Measurements from ENCODE around the gene RAPGEF3.

RAPGEF3 gene

GRCh38 chr12:47705566-47706425 lies 52.9 kb downstream of the RAPGEF3 start, which contains the start of gene RPAP3:
Gene RPAP3 (minus strand): TSS chr12:47706030. CDS start chr12:47702840, 3,190 bp downstream.
- H3K4me3 ChIP-seq (ENCODE audit: extremely low read depth, insufficient read depth, low read length, poor library complexity, severe bottlenecking), result peak within 1 kb of the TSS; percentile 62
- H3K9me3 ChIP-seq (ENCODE audit: control insufficient read depth, low read length), result no peaks in the 10 kb centered on the region
- peaks cover 20% of the 10 kb centered on the region for H3K36me3 ChIP-seq (ENCODE audit: control insufficient read depth, insufficient read depth, low read length)
- WGBS, 2 experiments (ENCODE audit: insufficient coverage in 2 of 2), result 0% methylated on average over 52 to 55 of the region's 66 CpGs
- no peaks in the 10 kb centered on the region for H3K4me1 ChIP-seq (ENCODE audit: control insufficient read depth, insufficient read depth, low read length, poor library complexity, severe bottlenecking)
- H3K27ac ChIP-seq (ENCODE audit: low read depth, low read length, severe bottlenecking), result peak within 1 kb of the TSS; percentile 84

GRCh38 chr12:47705229-47705565 lies 53.5 kb downstream of the RAPGEF3 start:
- peak overlapping the region; percentile 84 for H3K27ac ChIP-seq (ENCODE audit: low read depth, low read length, severe bottlenecking)
- H3K4me1 ChIP-seq (ENCODE audit: control insufficient read depth, insufficient read depth, low read length, poor library complexity, severe bottlenecking), result no peaks in the 10 kb centered on the region
- H3K36me3 ChIP-seq (ENCODE audit: control insufficient read depth, insufficient read depth, low read length), result peaks cover 25% of the 10 kb centered on the region
- 6 to 9% methylated on average over 7 to 8 of the region's 9 CpGs for WGBS, 2 experiments (ENCODE audit: insufficient coverage in 2 of 2)
- H3K4me3 ChIP-seq (ENCODE audit: extremely low read depth, insufficient read depth, low read length, poor library complexity, severe bottlenecking), result peak overlapping the region; percentile 62
- no peaks in the 10 kb centered on the region for H3K9me3 ChIP-seq (ENCODE audit: control insufficient read depth, low read length)

- WGBS, 2 experiments (ENCODE audit: insufficient coverage in 2 of 2), result 94 to 95% methylated on average over 6 to 7 of the region's 9 CpGs
- H3K4me1 ChIP-seq (ENCODE audit: control insufficient read depth, insufficient read depth, low read length, poor library complexity, severe bottlenecking), result no peaks in the 10 kb centered on the region
- no peaks in the 10 kb centered on the region for H3K9me3 ChIP-seq (ENCODE audit: control insufficient read depth, low read length)
- peaks cover 30% of the 10 kb centered on the region for H3K36me3 ChIP-seq (ENCODE audit: control insufficient read depth, insufficient read depth, low read length)
- no peak overlapping the region for H3K27ac ChIP-seq (ENCODE audit: low read depth, low read length, severe bottlenecking)
- peak overlapping the region; percentile 62 for H3K4me3 ChIP-seq (ENCODE audit: extremely low read depth, insufficient read depth, low read length, poor library complexity, severe bottlenecking)
Observed at GRCh38 chr12:47704719-47705118, 54.0 kb downstream of the RAPGEF3 start.

- 100% methylated on average over 1 of the region's 2 CpGs; no CpG with 5 or more reads in 1 of the 2 experiments for WGBS, 2 experiments (ENCODE audit: insufficient coverage in 2 of 2)
- no peaks in the 10 kb centered on the region for H3K4me1 ChIP-seq (ENCODE audit: control insufficient read depth, insufficient read depth, low read length, poor library complexity, severe bottlenecking)
- H3K27ac ChIP-seq (ENCODE audit: low read depth, low read length, severe bottlenecking), result no peak overlapping the region
- no peak overlapping the region for H3K4me3 ChIP-seq (ENCODE audit: extremely low read depth, insufficient read depth, low read length, poor library complexity, severe bottlenecking)
- peaks cover 64% of the 10 kb centered on the region for H3K36me3 ChIP-seq (ENCODE audit: control insufficient read depth, insufficient read depth, low read length)
- no peaks in the 10 kb centered on the region for H3K9me3 ChIP-seq (ENCODE audit: control insufficient read depth, low read length)
Observed at GRCh38 chr12:47700263-47700662, 58.4 kb downstream of the RAPGEF3 start.

GRCh38 chr12:47698631-47699030 lies 60.0 kb downstream of the RAPGEF3 start:
- 96 to 100% methylated on average over 3 to 5 of the region's 7 CpGs for WGBS, 2 experiments (ENCODE audit: insufficient coverage in 2 of 2)
- no peaks in the 10 kb centered on the region for H3K4me1 ChIP-seq (ENCODE audit: control insufficient read depth, insufficient read depth, low read length, poor library complexity, severe bottlenecking)
- no peak overlapping the region for H3K27ac ChIP-seq (ENCODE audit: low read depth, low read length, severe bottlenecking)
- no peak overlapping the region for H3K4me3 ChIP-seq (ENCODE audit: extremely low read depth, insufficient read depth, low read length, poor library complexity, severe bottlenecking)
- H3K9me3 ChIP-seq (ENCODE audit: control insufficient read depth, low read length), result no peaks in the 10 kb centered on the region
- H3K36me3 ChIP-seq (ENCODE audit: control insufficient read depth, insufficient read depth, low read length), result peaks cover 71% of the 10 kb centered on the region

- WGBS, 2 experiments (ENCODE audit: insufficient coverage in 2 of 2), result 100% methylated on average over 1 of the region's 4 CpGs; no CpG with 5 or more reads in 1 of the 2 experiments
- H3K36me3 ChIP-seq (ENCODE audit: control insufficient read depth, insufficient read depth, low read length), result peaks cover 76% of the 10 kb centered on the region
- H3K4me1 ChIP-seq (ENCODE audit: control insufficient read depth, insufficient read depth, low read length, poor library complexity, severe bottlenecking), result no peaks in the 10 kb centered on the region
- H3K4me3 ChIP-seq (ENCODE audit: extremely low read depth, insufficient read depth, low read length, poor library complexity, severe bottlenecking), result no peak overlapping the region
- H3K27ac ChIP-seq (ENCODE audit: low read depth, low read length, severe bottlenecking), result no peak overlapping the region
- H3K9me3 ChIP-seq (ENCODE audit: control insufficient read depth, low read length), result no peaks in the 10 kb centered on the region
Observed at GRCh38 chr12:47698055-47698454, 60.6 kb downstream of the RAPGEF3 start.

GRCh38 chr12:47689215-47689614 lies 69.5 kb downstream of the RAPGEF3 start:
- H3K9me3 ChIP-seq (ENCODE audit: control insufficient read depth, low read length), result no peaks in the 10 kb centered on the region
- no peaks in the 10 kb centered on the region for H3K4me1 ChIP-seq (ENCODE audit: control insufficient read depth, insufficient read depth, low read length, poor library complexity, severe bottlenecking)
- H3K4me3 ChIP-seq (ENCODE audit: extremely low read depth, insufficient read depth, low read length, poor library complexity, severe bottlenecking), result no peak overlapping the region
- peaks cover 59% of the 10 kb centered on the region for H3K36me3 ChIP-seq (ENCODE audit: control insufficient read depth, insufficient read depth, low read length)
- no peak overlapping the region for H3K27ac ChIP-seq (ENCODE audit: low read depth, low read length, severe bottlenecking)
- 90 to 92% methylated on average over 2 of the region's 2 CpGs for WGBS, 2 experiments (ENCODE audit: insufficient coverage in 2 of 2)

GRCh38 chr12:47687636-47688035 lies 71.0 kb downstream of the RAPGEF3 start:
- H3K4me1 ChIP-seq (ENCODE audit: control insufficient read depth, insufficient read depth, low read length, poor library complexity, severe bottlenecking), result no peaks in the 10 kb centered on the region
- H3K27ac ChIP-seq (ENCODE audit: low read depth, low read length, severe bottlenecking), result no peak overlapping the region
- H3K36me3 ChIP-seq (ENCODE audit: control insufficient read depth, insufficient read depth, low read length), result peaks cover 57% of the 10 kb centered on the region
- H3K9me3 ChIP-seq (ENCODE audit: control insufficient read depth, low read length), result no peaks in the 10 kb centered on the region
- WGBS, 2 experiments (ENCODE audit: insufficient coverage in 2 of 2), result no CpG with 5 or more reads among the region's 3 CpGs
- H3K4me3 ChIP-seq (ENCODE audit: extremely low read depth, insufficient read depth, low read length, poor library complexity, severe bottlenecking), result no peak overlapping the region

GRCh38 chr12:47686645-47687240 lies 71.9 kb downstream of the RAPGEF3 start:
- Histone ChIP-seq H3K4me1 (ENCODE audit: control insufficient read depth, insufficient read depth, low read length, poor library complexity, severe bottlenecking) (no peaks in the 10 kb centered on the region), H3K9me3 (ENCODE audit: control insufficient read depth, low read length) (no peaks in the 10 kb centered on the region), H3K4me3 (ENCODE audit: extremely low read depth, insufficient read depth, low read length, poor library complexity, severe bottlenecking) (no peak overlapping the region), H3K36me3 (ENCODE audit: control insufficient read depth, insufficient read depth, low read length) (peaks cover 53% of the 10 kb centered on the region), H3K27ac (ENCODE audit: low read depth, low read length, severe bottlenecking) (no peak overlapping the region)
- WGBS, 2 experiments (ENCODE audit: insufficient coverage in 2 of 2), result no CpG with 5 or more reads among the region's 4 CpGs
